BLaER1 (cell line): ENCODE results near the gene CFD.

ENCODE experiments used
- H3K27ac ChIP-seq: shearing (Covaris generic); formaldehyde crosslinking; 2 replicates; pipeline ENCODE4 v1.8.1; 2022
- H3K27me3 ChIP-seq: shearing (Covaris generic); formaldehyde crosslinking; 2 replicates; pipeline ENCODE4 v1.8.1; 2022
- H3K36me3 ChIP-seq: shearing (Covaris generic); formaldehyde crosslinking; 2 replicates; pipeline ENCODE4 v1.8.1; 2022
- H3K4me1 ChIP-seq: shearing (Covaris generic); formaldehyde crosslinking; 2 replicates; pipeline ENCODE4 v1.8.1; 2022
- H3K4me2 ChIP-seq: shearing (Covaris generic); formaldehyde crosslinking; 2 replicates; pipeline ENCODE4 v1.8.1; 2022
- H3K4me3 ChIP-seq: shearing (Covaris generic); formaldehyde crosslinking; 2 replicates; pipeline ENCODE4 v1.8.1; 2022
- H3K9ac ChIP-seq: shearing (Covaris generic); formaldehyde crosslinking; 2 replicates; pipeline ENCODE4 v1.8.1; 2022
- H3K9me3 ChIP-seq: shearing (Covaris generic); formaldehyde crosslinking; 2 replicates; pipeline ENCODE4 v1.8.1; 2022
- H4K20me1 ChIP-seq: shearing (Covaris generic); formaldehyde crosslinking; 2 replicates; pipeline ENCODE4 v1.8.1; 2022
- Cebpa-rat ChIP-seq: shearing (Covaris generic); IDR thresholded peaks from 2 replicates; pipeline ENCODE4 v1.8.1; 2022

Gene CFD

GRCh38 chr19:861141-861755 lies 1.8 kb downstream of the CFD start:
- Histone ChIP-seq H3K9ac (no peak overlapping the region), H3K9me3 (peaks cover 10% of the 10 kb centered on the region), H3K4me2 (peak overlapping the region; percentile 39), H4K20me1 (peaks cover 16% of the 10 kb centered on the region), H3K36me3 (no peaks in the 10 kb centered on the region), H3K27ac (no peak overlapping the region), H3K4me3 (no peak overlapping the region), H3K4me1 (peaks cover 48% of the 10 kb centered on the region), H3K27me3 (peaks cover 54% of the 10 kb centered on the region)
- no peak for TF ChIP-seq Cebpa-rat

- no peaks in the 10 kb centered on the region for H3K36me3 ChIP-seq
- peaks cover 51% of the 10 kb centered on the region for H3K4me1 ChIP-seq
- H3K27ac ChIP-seq, result no peak overlapping the region
- H3K9me3 ChIP-seq, result peaks cover 10% of the 10 kb centered on the region
- H4K20me1 ChIP-seq, result peaks cover 16% of the 10 kb centered on the region
- peaks cover 54% of the 10 kb centered on the region for H3K27me3 ChIP-seq
- no peak overlapping the region for H3K9ac ChIP-seq
- H3K4me3 ChIP-seq, result no peak overlapping the region
- peak overlapping the region; percentile 92; the same call in 1 of the 2 replicates for H3K4me2 ChIP-seq
- TF ChIP-seq Cebpa-rat, result no peak
Observed at GRCh38 chr19:861756-862580, 2.5 kb downstream of the CFD start.

GRCh38 chr19:862581-863314 lies 3.3 kb downstream of the CFD start:
- Histone ChIP-seq H4K20me1 (peaks cover 16% of the 10 kb centered on the region), H3K4me1 (peaks cover 56% of the 10 kb centered on the region), H3K9ac (no peak overlapping the region), H3K4me2 (peak overlapping the region; percentile 92), H3K27me3 (peaks cover 50% of the 10 kb centered on the region), H3K9me3 (peaks cover 10% of the 10 kb centered on the region), H3K27ac (no peak overlapping the region), H3K4me3 (peak overlapping the region; percentile 60), H3K36me3 (peaks cover 3% of the 10 kb centered on the region)
- no peak for TF ChIP-seq Cebpa-rat

- TF ChIP-seq Cebpa-rat, result no peak
- peaks cover 59% of the 10 kb centered on the region for H3K4me1 ChIP-seq
- peaks cover 16% of the 10 kb centered on the region for H4K20me1 ChIP-seq
- H3K4me3 ChIP-seq, result peak overlapping the region; percentile 60
- H3K9me3 ChIP-seq, result peaks cover 9% of the 10 kb centered on the region
- 0 out of 2 replicates have a peak overlapping the region, but pooled peaks have one; percentile 41 for H3K9ac ChIP-seq
- H3K4me2 ChIP-seq, result peak overlapping the region; percentile 92
- no peak overlapping the region for H3K27ac ChIP-seq
- peaks cover 8% of the 10 kb centered on the region for H3K36me3 ChIP-seq
- H3K27me3 ChIP-seq, result peaks cover 45% of the 10 kb centered on the region
Observed at GRCh38 chr19:863315-863620, 3.8 kb downstream of the CFD start.

- H3K36me3 ChIP-seq, result peaks cover 38% of the 10 kb centered on the region
- peak overlapping the region; percentile 75 for H3K4me2 ChIP-seq
- TF ChIP-seq Cebpa-rat, result no peak
- H3K27me3 ChIP-seq, result peaks cover 12% of the 10 kb centered on the region
- H4K20me1 ChIP-seq, result no peaks in the 10 kb centered on the region
- peaks cover 54% of the 10 kb centered on the region for H3K4me1 ChIP-seq
- H3K4me3 ChIP-seq, result 0 out of 2 replicates have a peak overlapping the region, but pooled peaks have one; percentile 17
- peak overlapping the region; percentile 60; the same call in 1 of the 2 replicates for H3K9ac ChIP-seq
- H3K27ac ChIP-seq, result peak overlapping the region; percentile 84
- no peaks in the 10 kb centered on the region for H3K9me3 ChIP-seq
Observed at GRCh38 chr19:866769-867300, 7.4 kb downstream of the CFD start.

GRCh38 chr19:867301-867793 lies 7.9 kb downstream of the CFD start:
- Histone ChIP-seq H3K9me3 (no peaks in the 10 kb centered on the region), H3K4me3 (peak overlapping the region; percentile 17; the same call in 1 of the 2 replicates), H3K27me3 (peaks cover 11% of the 10 kb centered on the region), H3K36me3 (peaks cover 38% of the 10 kb centered on the region), H3K4me2 (peak overlapping the region; percentile 75), H4K20me1 (no peaks in the 10 kb centered on the region), H3K9ac (peak overlapping the region; percentile 60; the same call in 1 of the 2 replicates), H3K27ac (peak overlapping the region; percentile 84), H3K4me1 (peaks cover 59% of the 10 kb centered on the region)
- no peak for TF ChIP-seq Cebpa-rat

- Histone ChIP-seq H4K20me1 (no peaks in the 10 kb centered on the region), H3K27me3 (peaks cover 6% of the 10 kb centered on the region), H3K9ac (peak overlapping the region; percentile 60; the same call in 1 of the 2 replicates), H3K9me3 (no peaks in the 10 kb centered on the region), H3K36me3 (peaks cover 38% of the 10 kb centered on the region), H3K4me1 (peaks cover 57% of the 10 kb centered on the region), H3K4me2 (peak overlapping the region; percentile 75), H3K27ac (peak overlapping the region; percentile 84), H3K4me3 (peak overlapping the region; percentile 17; the same call in 1 of the 2 replicates)
- TF ChIP-seq Cebpa-rat, result no peak
Observed at GRCh38 chr19:867855-868457, 8.5 kb downstream of the CFD start.

GRCh38 chr19:868458-869244 lies 9.2 kb downstream of the CFD start:
- peak overlapping the region; percentile 60; the same call in 1 of the 2 replicates for H3K9ac ChIP-seq
- H3K27ac ChIP-seq, result peak overlapping the region; percentile 84
- H3K27me3 ChIP-seq, result no peaks in the 10 kb centered on the region
- peaks cover 4% of the 10 kb centered on the region for H4K20me1 ChIP-seq
- peak overlapping the region; percentile 75 for H3K4me2 ChIP-seq
- H3K4me1 ChIP-seq, result peaks cover 54% of the 10 kb centered on the region
- H3K9me3 ChIP-seq, result no peaks in the 10 kb centered on the region
- no peak for TF ChIP-seq Cebpa-rat
- H3K36me3 ChIP-seq, result peaks cover 41% of the 10 kb centered on the region
- no peak overlapping the region for H3K4me3 ChIP-seq
